Mucosa of descending colon (tissue), 3 donors: ENCODE results near the gene IFT27. TPM values are rescaled to one million over a fixed set of nuclear protein-coding genes. Genes with fewer than 3 reads are reported as not detected.

Source experiments
- ATAC-seq: fragments of 200-7000 bp; cut with Tn5 transposase; one replicate; pipeline ENCODE4 v1.9.1; 2020; ENCODE audit warnings: mild to moderate bottlenecking, moderate library complexity
- DNase-seq, 3 donors: peaks; one replicate each; pipeline ENCODE4 v3.0.0-alpha.2; 2020
- H3K36me3 ChIP-seq: fragments of 200-600 bp; one replicate; pipeline ENCODE4 v1.8.0; 2021; ENCODE audit warnings: low read depth, mild to moderate bottlenecking
- H3K4me1 ChIP-seq: fragments of 200-600 bp; one replicate; pipeline ENCODE4 v1.8.0; 2021; ENCODE audit warnings: low read depth, mild to moderate bottlenecking
- H3K4me3 ChIP-seq: fragments of 200-600 bp; one replicate; pipeline ENCODE4 v1.8.0; 2021; ENCODE audit warnings: mild to moderate bottlenecking
- H3K9me3 ChIP-seq: fragments of 200-600 bp; one replicate; pipeline ENCODE4 v1.8.0; 2021; ENCODE audit warnings: mild to moderate bottlenecking
- CTCF ChIP-seq: fragments of 200-600 bp; IDR thresholded peaks from one replicate; pipeline ENCODE4 v1.8.0; 2022; ENCODE audit warnings: antibody characterized with exemption, mild to moderate bottlenecking
- intact Hi-C, 2 donors: fragments of 100-400 bp; cut with DNase I in 1 of 2; cut with micrococcal nuclease in 1 of 2; formaldehyde crosslinking; loops; one replicate each; pipeline versions ENCODE4 v1.11.0 to v1.11.1; 2022; cut with DNase I, micrococcal nuclease
- total RNA-seq, 3 donors: library from RNA; stranded (reverse); fragmentation: NEBNext Ultra II Directional in 2 of 3; extraction: Animal tissue kit (Norgen Biotek cat#: 25700) in 2 of 3; gene quantifications; one replicate each; pipeline versions ENCODE4 v1.2.1 to v1.2.4, GENCODE V29; 2021 to 2023
- donor health status: DM: no; HTN: no; CAD: no; lungs with moderate emphysema.
- donor health status: DM: no; HTN: no; CAD: no.
- donor health status: DM: no; HTN: yes; CAD: no.

The IFT27 gene
- total RNA-seq, 3 donors from 2014 or later = 29.0 to 37.2 (median 29.7) TPM

GRCh38 chr22:36741204-36741793 lies 34.6 kb downstream of the IFT27 start:
- no peak for ATAC-seq
- intact Hi-C loops = no loop called here
- Histone ChIP-seq H3K9me3 (no peaks in the 10 kb centered on the region), H3K4me1 (no peaks in the 10 kb centered on the region), H3K4me3 (no peak overlapping the region), H3K36me3 (no peaks in the 10 kb centered on the region)
- no peak for TF ChIP-seq CTCF
- no peak for DNase-seq

GRCh38 chr22:36740716-36741115 lies 35.2 kb downstream of the IFT27 start:
- no peaks in the 10 kb centered on the region for H3K4me1 ChIP-seq
- DNase-seq = no peak
- H3K36me3 ChIP-seq = no peaks in the 10 kb centered on the region
- H3K4me3 ChIP-seq = no peak overlapping the region
- ATAC-seq = no peak
- TF ChIP-seq CTCF = no peak
- no peaks in the 10 kb centered on the region for H3K9me3 ChIP-seq
- intact Hi-C loops = no loop called here

- H3K4me3 ChIP-seq = no peak overlapping the region
- ATAC-seq (no peak), DNase-seq (no peak)
- no peaks in the 10 kb centered on the region for H3K36me3 ChIP-seq
- H3K4me1 ChIP-seq = no peaks in the 10 kb centered on the region
- TF ChIP-seq CTCF = no peak
- no peaks in the 10 kb centered on the region for H3K9me3 ChIP-seq
- intact Hi-C loops = no loop called here
These were observed 36.7 kb downstream of the IFT27 start for GRCh38 chr22:36739185-36739584.

- DNase-seq = no peak
- Histone ChIP-seq H3K4me1 (no peaks in the 10 kb centered on the region), H3K9me3 (no peaks in the 10 kb centered on the region), H3K4me3 (no peak overlapping the region), H3K36me3 (no peaks in the 10 kb centered on the region)
- no peak for ATAC-seq
- intact Hi-C loops = no loop called here
- TF ChIP-seq CTCF = no peak
These were observed 37.4 kb downstream of the IFT27 start for GRCh38 chr22:36738416-36739020.

- H3K4me3 ChIP-seq = no peak overlapping the region
- ATAC-seq = peak; percentile 97
These were observed 38.1 kb downstream of the IFT27 start for GRCh38 chr22:36737776-36738175.

More at GRCh38 chr22:36737776-36738175, 38.1 kb downstream of the IFT27 start:
- H3K4me1 ChIP-seq = no peaks in the 10 kb centered on the region
- intact Hi-C loops = no loop called here
- no peaks in the 10 kb centered on the region for H3K36me3 ChIP-seq
- no peaks in the 10 kb centered on the region for H3K9me3 ChIP-seq
- no peak for TF ChIP-seq CTCF
- DNase-seq = peak; percentile 78 to 82 (median 80)
